ENCODE results near the gene ADH1B. TPM values are rescaled to one million over a fixed set of nuclear protein-coding genes. Genes with fewer than 3 reads are reported as not detected.

ADH1B gene
- polyA plus RNA-seq, 4 donors = 3.8 to 237 (median 58.6) TPM

GRCh38 chr4:99317354-99317753 is 3.8 kb downstream of the ADH1B start:
- H3K36me3 ChIP-seq (ENCODE audit: control insufficient read depth in 3 of 3, insufficient read depth in 2 of 3, low read depth in 1 of 3, low read length in 3 of 3) = no peaks in the 10 kb centered on the region
- no peak overlapping the region for H3K4me3 ChIP-seq (ENCODE audit: low read depth in 1 of 3, low read length in 3 of 3)
- H3K27me3 ChIP-seq (ENCODE audit: control insufficient read depth in 3 of 3, insufficient read depth in 3 of 3, low read length in 3 of 3) = no peaks in the 10 kb centered on the region
- no peaks in the 10 kb centered on the region for H3K9me3 ChIP-seq (ENCODE audit: control insufficient read depth in 2 of 2, insufficient read depth in 1 of 2, low read depth in 1 of 2, low read length in 1 of 2)
- FAIRE-seq = no peak
- WGBS, 3 donors = 78 to 88% (median 85%) methylated on average over 3 of the region's 3 CpGs
- peak overlapping the region in 1 of 3 donors; percentile 36 for H3K27ac ChIP-seq (ENCODE audit: low read depth in 1 of 3, low read length in 2 of 3)
- DNase-seq = no peak
- H3K4me1 ChIP-seq (ENCODE audit: control insufficient read depth in 3 of 3, insufficient read depth in 2 of 3, low read depth in 1 of 3, low read length in 2 of 3) = no peaks in the 10 kb centered on the region

- H3K9me3 ChIP-seq (ENCODE audit: control insufficient read depth in 2 of 2, insufficient read depth in 1 of 2, low read depth in 1 of 2, low read length in 1 of 2) = no peaks in the 10 kb centered on the region
- H3K4me1 ChIP-seq (ENCODE audit: control insufficient read depth in 3 of 3, insufficient read depth in 2 of 3, low read depth in 1 of 3, low read length in 2 of 3) = no peaks in the 10 kb centered on the region
- DNase-seq = no peak
- 71 to 80% (median 72%) methylated on average over 6 of the region's 6 CpGs for WGBS, 3 donors
- H3K27me3 ChIP-seq (ENCODE audit: control insufficient read depth in 3 of 3, insufficient read depth in 3 of 3, low read length in 3 of 3) = no peaks in the 10 kb centered on the region
- no peaks in the 10 kb centered on the region for H3K36me3 ChIP-seq (ENCODE audit: control insufficient read depth in 3 of 3, insufficient read depth in 2 of 3, low read depth in 1 of 3, low read length in 3 of 3)
- no peak overlapping the region for H3K4me3 ChIP-seq (ENCODE audit: low read depth in 1 of 3, low read length in 3 of 3)
- FAIRE-seq = no peak
- no peak overlapping the region for H3K27ac ChIP-seq (ENCODE audit: low read depth in 1 of 3, low read length in 2 of 3)
Observed at GRCh38 chr4:99315839-99316238, 5.4 kb downstream of the ADH1B start.

GRCh38 chr4:99314211-99314610 is 7.0 kb downstream of the ADH1B start:
- no peaks in the 10 kb centered on the region for H3K36me3 ChIP-seq (ENCODE audit: control insufficient read depth in 3 of 3, insufficient read depth in 2 of 3, low read depth in 1 of 3, low read length in 3 of 3)
- WGBS, 3 donors = 65 to 92% (median 92%) methylated on average over 1 of the region's 1 CpG
- H3K4me3 ChIP-seq (ENCODE audit: low read depth in 1 of 3, low read length in 3 of 3) = no peak overlapping the region

GRCh38 chr4:99310389-99310788 is 10.8 kb downstream of the ADH1B start:
- Histone ChIP-seq H3K4me1 (ENCODE audit: control insufficient read depth in 3 of 3, insufficient read depth in 2 of 3, low read depth in 1 of 3, low read length in 2 of 3) (no peaks in the 10 kb centered on the region), H3K4me3 (ENCODE audit: low read depth in 1 of 3, low read length in 3 of 3) (no peak overlapping the region), H3K36me3 (ENCODE audit: control insufficient read depth in 3 of 3, insufficient read depth in 2 of 3, low read depth in 1 of 3, low read length in 3 of 3) (no peaks in the 10 kb centered on the region), H3K27me3 (ENCODE audit: control insufficient read depth in 3 of 3, insufficient read depth in 3 of 3, low read length in 3 of 3) (no peaks in the 10 kb centered on the region), H3K9me3 (ENCODE audit: control insufficient read depth in 2 of 2, insufficient read depth in 1 of 2, low read depth in 1 of 2, low read length in 1 of 2) (no peaks in the 10 kb centered on the region), H3K27ac (ENCODE audit: low read depth in 1 of 3, low read length in 2 of 3) (no peak overlapping the region)
- FAIRE-seq (no peak), DNase-seq (no peak)
- whole genome bisulfite sequencing, 3 donors = 64 to 81% (median 80%) methylated on average over 2 of the region's 2 CpGs

More at GRCh38 chr4:99314211-99314610, 7.0 kb downstream of the ADH1B start:
- H3K27ac ChIP-seq (ENCODE audit: low read depth in 1 of 3, low read length in 2 of 3) = no peak overlapping the region
- H3K9me3 ChIP-seq (ENCODE audit: control insufficient read depth in 2 of 2, insufficient read depth in 1 of 2, low read depth in 1 of 2, low read length in 1 of 2) = no peaks in the 10 kb centered on the region
- no peak for FAIRE-seq
- H3K4me1 ChIP-seq (ENCODE audit: control insufficient read depth in 3 of 3, insufficient read depth in 2 of 3, low read depth in 1 of 3, low read length in 2 of 3) = no peaks in the 10 kb centered on the region
- DNase-seq = no peak
- no peaks in the 10 kb centered on the region for H3K27me3 ChIP-seq (ENCODE audit: control insufficient read depth in 3 of 3, insufficient read depth in 3 of 3, low read length in 3 of 3)

- Histone ChIP-seq H3K27ac (ENCODE audit: low read depth in 1 of 3, low read length in 2 of 3) (no peak overlapping the region), H3K4me1 (ENCODE audit: control insufficient read depth in 3 of 3, insufficient read depth in 2 of 3, low read depth in 1 of 3, low read length in 2 of 3) (no peaks in the 10 kb centered on the region), H3K27me3 (ENCODE audit: control insufficient read depth in 3 of 3, insufficient read depth in 3 of 3, low read length in 3 of 3) (no peaks in the 10 kb centered on the region), H3K9me3 (ENCODE audit: control insufficient read depth in 2 of 2, insufficient read depth in 1 of 2, low read depth in 1 of 2, low read length in 1 of 2) (peaks cover 0 to 2% of the 10 kb centered on the region in 2 donors), H3K36me3 (ENCODE audit: control insufficient read depth in 3 of 3, insufficient read depth in 2 of 3, low read depth in 1 of 3, low read length in 3 of 3) (no peaks in the 10 kb centered on the region), H3K4me3 (ENCODE audit: low read depth in 1 of 3, low read length in 3 of 3) (no peak overlapping the region)
- no peak for DNase-seq
- 90 to 95% (median 94%) methylated on average over 11 of the region's 11 CpGs for WGBS, 3 donors
- no peak for FAIRE-seq
Observed at GRCh38 chr4:99305638-99306400, 15.4 kb downstream of the ADH1B start.

- WGBS, 3 donors = 81 to 86% (median 84%) methylated on average over 7 of the region's 7 CpGs
- H3K4me1 ChIP-seq (ENCODE audit: control insufficient read depth in 3 of 3, insufficient read depth in 2 of 3, low read depth in 1 of 3, low read length in 2 of 3) = no peaks in the 10 kb centered on the region
- H3K27me3 ChIP-seq (ENCODE audit: control insufficient read depth in 3 of 3, insufficient read depth in 3 of 3, low read length in 3 of 3) = no peaks in the 10 kb centered on the region
- H3K4me3 ChIP-seq (ENCODE audit: low read depth in 1 of 3, low read length in 3 of 3) = no peak overlapping the region
- no peak for DNase-seq
- H3K36me3 ChIP-seq (ENCODE audit: control insufficient read depth in 3 of 3, insufficient read depth in 2 of 3, low read depth in 1 of 3, low read length in 3 of 3) = no peaks in the 10 kb centered on the region
- no peak for FAIRE-seq
- peak overlapping the region in 2 of 3 donors; percentile 42 to 85 for H3K27ac ChIP-seq (ENCODE audit: low read depth in 1 of 3, low read length in 2 of 3)
- peaks cover 0 to 2% of the 10 kb centered on the region in 2 donors for H3K9me3 ChIP-seq (ENCODE audit: control insufficient read depth in 2 of 2, insufficient read depth in 1 of 2, low read depth in 1 of 2, low read length in 1 of 2)
Observed at GRCh38 chr4:99301376-99302164, 19.6 kb downstream of the ADH1B start.

- H3K4me3 ChIP-seq (ENCODE audit: low read depth in 1 of 3, low read length in 3 of 3) = no peak overlapping the region
- H3K4me1 ChIP-seq (ENCODE audit: control insufficient read depth in 3 of 3, insufficient read depth in 2 of 3, low read depth in 1 of 3, low read length in 2 of 3) = no peaks in the 10 kb centered on the region
- 30 to 43% (median 36%) methylated on average over 4 of the region's 4 CpGs for WGBS, 3 donors
- H3K27me3 ChIP-seq (ENCODE audit: control insufficient read depth in 3 of 3, insufficient read depth in 3 of 3, low read length in 3 of 3) = no peaks in the 10 kb centered on the region
- no peak for FAIRE-seq
- H3K27ac ChIP-seq (ENCODE audit: low read depth in 1 of 3, low read length in 2 of 3) = no peak overlapping the region
- H3K9me3 ChIP-seq (ENCODE audit: control insufficient read depth in 2 of 2, insufficient read depth in 1 of 2, low read depth in 1 of 2, low read length in 1 of 2) = peaks cover 0 to 2% of the 10 kb centered on the region in 2 donors
- peak; percentile 39 to 62 for DNase-seq
- no peaks in the 10 kb centered on the region for H3K36me3 ChIP-seq (ENCODE audit: control insufficient read depth in 3 of 3, insufficient read depth in 2 of 3, low read depth in 1 of 3, low read length in 3 of 3)
Observed at GRCh38 chr4:99300934-99301333, 20.3 kb downstream of the ADH1B start.

GRCh38 chr4:99293357-99293756 is 27.8 kb downstream of the ADH1B start:
- peaks cover 0 to 4% (median 0%) of the 10 kb centered on the region in 3 donors for H3K4me1 ChIP-seq (ENCODE audit: control insufficient read depth in 3 of 3, insufficient read depth in 2 of 3, low read depth in 1 of 3, low read length in 2 of 3)
- no peaks in the 10 kb centered on the region for H3K27me3 ChIP-seq (ENCODE audit: control insufficient read depth in 3 of 3, insufficient read depth in 3 of 3, low read length in 3 of 3)
- peaks cover 0 to 10% of the 10 kb centered on the region in 2 donors for H3K9me3 ChIP-seq (ENCODE audit: control insufficient read depth in 2 of 2, insufficient read depth in 1 of 2, low read depth in 1 of 2, low read length in 1 of 2)
- no peak for DNase-seq
- no peak for FAIRE-seq
- peaks cover 0 to 6% (median 0%) of the 10 kb centered on the region in 3 donors for H3K36me3 ChIP-seq (ENCODE audit: control insufficient read depth in 3 of 3, insufficient read depth in 2 of 3, low read depth in 1 of 3, low read length in 3 of 3)
- H3K27ac ChIP-seq (ENCODE audit: low read depth in 1 of 3, low read length in 2 of 3) = no peak overlapping the region
- 80 to 91% (median 84%) methylated on average over 5 of the region's 5 CpGs for WGBS, 3 donors
- no peak overlapping the region for H3K4me3 ChIP-seq (ENCODE audit: low read depth in 1 of 3, low read length in 3 of 3)

All from small intestine (tissue), 7 donors.